ENCODE measurements around the gene ITIH3.
"Not testable (repeated sequence)": the region's sequence is repeated elsewhere in the genome, so short reads cannot be mapped to it uniquely, and the experiment has no call there.

Gene ITIH3, protein sequence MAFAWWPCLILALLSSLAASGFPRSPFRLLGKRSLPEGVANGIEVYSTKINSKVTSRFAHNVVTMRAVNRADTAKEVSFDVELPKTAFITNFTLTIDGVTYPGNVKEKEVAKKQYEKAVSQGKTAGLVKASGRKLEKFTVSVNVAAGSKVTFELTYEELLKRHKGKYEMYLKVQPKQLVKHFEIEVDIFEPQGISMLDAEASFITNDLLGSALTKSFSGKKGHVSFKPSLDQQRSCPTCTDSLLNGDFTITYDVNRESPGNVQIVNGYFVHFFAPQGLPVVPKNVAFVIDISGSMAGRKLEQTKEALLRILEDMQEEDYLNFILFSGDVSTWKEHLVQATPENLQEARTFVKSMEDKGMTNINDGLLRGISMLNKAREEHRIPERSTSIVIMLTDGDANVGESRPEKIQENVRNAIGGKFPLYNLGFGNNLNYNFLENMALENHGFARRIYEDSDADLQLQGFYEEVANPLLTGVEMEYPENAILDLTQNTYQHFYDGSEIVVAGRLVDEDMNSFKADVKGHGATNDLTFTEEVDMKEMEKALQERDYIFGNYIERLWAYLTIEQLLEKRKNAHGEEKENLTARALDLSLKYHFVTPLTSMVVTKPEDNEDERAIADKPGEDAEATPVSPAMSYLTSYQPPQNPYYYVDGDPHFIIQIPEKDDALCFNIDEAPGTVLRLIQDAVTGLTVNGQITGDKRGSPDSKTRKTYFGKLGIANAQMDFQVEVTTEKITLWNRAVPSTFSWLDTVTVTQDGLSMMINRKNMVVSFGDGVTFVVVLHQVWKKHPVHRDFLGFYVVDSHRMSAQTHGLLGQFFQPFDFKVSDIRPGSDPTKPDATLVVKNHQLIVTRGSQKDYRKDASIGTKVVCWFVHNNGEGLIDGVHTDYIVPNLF

DNA sequence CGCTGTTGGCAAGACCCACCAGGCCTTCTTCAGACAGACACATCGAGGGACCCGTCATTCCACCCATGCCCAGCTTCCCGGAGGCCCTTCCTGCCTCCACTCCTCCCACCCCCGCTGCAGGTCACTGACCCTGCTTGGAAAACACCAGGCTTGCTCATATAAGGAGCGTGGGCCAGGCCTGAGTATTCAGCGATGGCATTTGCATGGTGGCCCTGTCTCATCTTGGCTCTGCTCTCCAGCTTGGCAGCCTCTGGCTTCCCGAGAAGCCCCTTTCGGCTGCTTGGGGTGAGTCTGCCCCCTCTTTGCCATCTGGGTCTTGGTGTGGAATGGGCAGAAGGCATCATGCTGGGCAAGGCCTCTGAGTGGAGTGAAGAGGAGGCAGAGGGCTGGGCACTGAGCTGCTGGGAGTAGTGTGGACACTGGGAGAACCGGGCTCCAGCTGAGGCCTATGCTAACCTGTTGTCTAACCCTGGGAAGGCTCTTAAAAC lies at the start of gene ITIH3:
Gene ITIH3, plus strand, starts transcription at position 185 of the 488 bp plus-strand sequence. Its CDS starts 8 bp downstream, at position 193.
- DNase-seq, result no peak

DNA sequence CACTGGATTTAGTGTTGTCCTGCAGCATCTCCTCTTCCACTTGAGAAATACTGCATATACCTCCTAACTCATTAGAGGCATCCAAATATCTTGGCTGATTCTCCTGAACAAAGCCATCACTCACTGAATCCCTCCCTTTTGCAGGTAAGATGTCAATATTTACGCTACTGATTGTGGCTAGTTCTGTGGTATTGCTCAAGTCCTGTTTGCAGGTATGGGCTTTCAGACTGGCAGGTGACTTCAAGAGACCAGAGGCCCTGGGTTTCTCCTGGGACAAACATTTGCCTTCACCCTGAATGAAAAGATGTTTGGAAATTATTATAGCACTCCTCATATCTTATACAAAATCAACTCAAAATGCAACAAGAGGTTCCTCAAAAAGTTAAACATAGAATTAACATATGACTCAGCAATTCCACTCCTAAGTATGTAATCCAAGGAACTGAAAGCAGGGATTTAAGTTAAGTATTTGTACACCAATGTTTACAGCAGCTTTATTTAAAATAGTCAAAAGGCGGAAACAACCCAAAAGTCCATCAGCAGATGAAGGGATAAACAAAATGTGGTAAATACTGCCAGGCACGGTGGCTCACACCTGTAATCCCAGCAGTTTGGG lies 42.4 kb upstream of the ITIH3 start:
- no peak for DNase-seq

DNA sequence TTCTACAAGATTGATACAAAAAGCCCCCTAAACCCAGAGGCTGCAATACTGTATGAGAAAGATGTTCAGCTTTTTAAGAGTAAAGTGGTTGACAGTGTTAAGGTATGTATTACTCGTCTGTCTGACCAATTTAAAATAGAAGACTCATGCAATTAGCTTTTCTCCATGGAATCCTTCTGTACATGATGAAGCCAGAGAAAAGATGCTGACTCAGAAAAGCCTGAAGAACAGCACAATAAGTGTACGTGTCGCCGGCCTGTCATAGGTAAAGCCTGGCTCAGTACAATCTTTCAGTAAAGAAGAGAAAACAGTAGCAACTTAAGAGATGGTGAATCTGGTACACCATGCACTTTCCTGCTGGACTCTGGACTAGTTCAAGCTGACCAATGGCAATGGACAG lies 40.2 kb upstream of the ITIH3 start:
- no peak for DNase-seq

DNA sequence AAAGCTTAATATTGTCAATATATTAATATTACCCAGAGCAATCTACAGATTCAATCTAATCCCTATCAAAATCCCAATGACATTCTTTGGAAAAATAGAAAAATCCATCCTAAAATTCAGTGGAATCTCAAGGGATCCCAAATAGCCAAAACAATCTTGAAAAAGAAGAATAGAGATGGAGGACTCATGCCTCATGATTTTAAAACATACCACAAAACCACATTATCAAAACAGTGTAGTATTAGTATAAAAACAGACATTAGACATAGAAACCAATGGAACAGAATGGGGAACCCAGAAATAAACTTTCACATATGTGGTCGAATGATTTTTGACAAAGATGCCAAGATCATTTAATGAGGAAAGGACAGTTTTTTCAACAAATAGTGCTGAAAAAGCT lies 38.5 kb upstream of the ITIH3 start:
- DNase-seq, result no peak

DNA sequence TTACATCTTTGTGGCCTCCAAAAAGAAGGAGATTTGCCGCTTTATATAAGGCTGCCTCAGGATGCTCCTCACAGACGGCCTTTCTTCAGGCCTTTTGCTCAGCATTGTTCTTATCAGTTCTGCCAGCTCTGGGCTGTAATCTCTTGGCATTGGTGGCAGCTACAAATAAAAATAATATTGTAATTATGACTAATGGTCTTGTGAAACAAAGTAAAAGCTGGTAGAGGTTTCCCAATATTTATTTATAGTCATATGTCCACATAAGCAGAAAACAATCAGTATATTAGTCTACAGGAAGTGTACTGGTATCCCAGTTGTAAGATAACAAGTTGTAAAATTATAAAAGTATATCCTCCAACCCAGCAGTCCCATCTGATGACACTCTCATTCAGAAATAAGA lies 31.1 kb upstream of the ITIH3 start:
- no peak for DNase-seq

DNA sequence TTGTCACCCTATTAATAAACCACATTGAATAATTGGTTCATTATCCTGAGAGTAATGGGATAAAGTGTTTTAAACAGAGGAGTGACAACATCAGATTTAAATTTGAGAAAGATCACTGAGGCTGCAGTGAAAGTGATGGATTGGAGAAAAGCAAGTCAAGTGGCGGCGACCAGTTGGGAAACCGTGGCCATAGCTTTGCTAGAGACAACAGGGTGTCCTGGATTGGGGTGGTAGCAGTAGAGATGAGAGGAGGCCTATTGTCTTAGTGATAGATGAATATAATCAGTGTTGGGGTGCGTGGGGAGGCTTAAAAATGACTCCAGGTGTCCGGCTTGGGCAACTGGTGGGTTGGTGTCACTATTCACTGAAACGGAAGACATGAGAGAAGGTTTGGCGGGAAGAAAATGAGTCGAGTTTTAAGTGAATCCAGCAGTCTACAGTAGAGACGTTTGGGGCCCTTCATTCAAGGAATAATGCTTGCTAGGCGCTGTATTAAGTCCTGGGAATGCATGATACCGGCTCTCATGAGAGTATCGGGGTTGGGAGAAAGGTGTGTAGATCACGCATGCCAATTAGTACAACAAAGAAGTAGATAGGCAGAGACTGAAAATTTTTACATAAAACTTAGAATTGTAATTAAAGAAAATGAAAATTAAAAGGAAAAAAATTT lies 24.7 kb upstream of the ITIH3 start:
- DNase-seq, result no peak

DNA sequence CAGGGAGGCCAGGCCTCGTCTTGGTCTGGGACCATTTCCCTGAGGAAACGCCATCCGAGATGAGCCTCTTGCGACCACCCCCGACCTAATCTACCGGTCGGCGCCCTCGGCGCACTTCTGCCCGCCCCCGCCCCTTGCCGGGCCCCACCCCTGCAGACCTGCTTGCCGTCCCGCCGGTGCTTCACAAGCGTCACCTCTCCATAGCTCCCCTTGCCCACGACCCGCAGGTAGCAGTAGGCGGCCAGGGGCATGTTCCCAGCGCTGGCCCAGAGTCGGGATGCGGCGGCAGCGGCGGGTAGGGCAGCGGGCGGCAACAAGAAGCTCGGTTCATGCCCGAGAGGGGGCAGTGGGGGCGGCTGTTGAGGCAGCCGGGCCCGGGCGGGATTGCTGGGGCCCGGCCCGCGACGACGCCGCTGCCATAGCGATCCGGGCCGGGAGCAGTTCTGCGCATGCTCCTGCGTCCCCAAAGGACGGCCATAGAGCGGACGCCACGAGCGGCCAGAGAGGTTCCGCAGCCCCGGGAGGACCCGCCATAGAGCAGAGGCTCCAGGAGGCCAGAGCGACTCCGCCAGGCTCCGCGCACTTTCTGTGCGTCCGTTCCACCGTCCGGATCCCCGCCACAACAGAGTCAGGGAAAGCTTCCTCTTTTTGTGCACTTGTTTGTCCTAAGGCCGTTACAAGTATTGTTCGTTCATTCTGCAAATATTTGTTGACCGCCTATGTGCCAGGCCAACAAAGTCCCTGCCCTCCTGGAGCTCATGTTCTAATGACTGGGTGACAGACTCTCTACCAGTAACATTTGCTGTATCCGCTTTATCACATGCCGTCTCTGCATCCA lies 23.9 kb upstream of the ITIH3 start, which contains the start of gene NEK4:
Gene NEK4, minus strand, starts transcription at position 445 of the 838 bp plus-strand sequence. Its CDS starts 194 bp downstream, at position 251.
- DNase-seq, result peak; percentile 87 to 92

DNA sequence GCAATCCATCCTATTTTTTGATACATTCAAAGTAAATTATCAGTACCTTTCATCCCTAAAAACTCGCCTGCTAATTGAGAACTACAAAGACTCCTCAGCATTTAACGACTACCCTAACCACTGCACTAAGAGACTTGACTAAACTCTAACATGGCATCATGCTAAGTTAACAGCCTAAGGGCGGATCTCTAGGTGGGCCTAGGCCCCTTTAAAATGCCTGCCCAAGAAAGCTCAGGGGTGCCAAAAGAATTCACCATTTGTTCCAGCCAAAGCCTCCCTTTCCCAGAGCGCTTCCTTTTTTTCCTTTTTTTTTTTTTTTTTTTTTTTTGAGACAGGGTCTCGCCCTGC lies 23.3 kb upstream of the ITIH3 start:
- DNase-seq, result no peak

DNA sequence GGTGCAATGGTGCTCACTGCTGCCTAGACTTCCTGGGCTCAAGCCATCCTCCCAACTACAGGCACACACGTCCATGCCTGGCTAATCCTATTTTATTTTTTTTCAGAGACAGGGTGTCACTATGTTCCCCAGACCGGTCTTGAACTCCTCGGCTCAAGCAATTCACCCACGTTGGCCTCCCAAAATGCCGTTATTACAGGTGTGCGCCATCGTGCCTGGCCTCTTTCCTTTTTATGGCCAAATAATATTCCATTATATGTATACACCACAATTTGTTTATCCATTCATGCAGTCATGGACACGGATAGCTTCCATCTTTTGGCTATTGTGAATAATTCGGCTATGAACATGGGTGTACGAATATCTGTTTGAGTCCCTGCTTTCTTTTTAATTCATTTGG lies 22.9 kb upstream of the ITIH3 start:
- DNase-seq, result no peak

DNA sequence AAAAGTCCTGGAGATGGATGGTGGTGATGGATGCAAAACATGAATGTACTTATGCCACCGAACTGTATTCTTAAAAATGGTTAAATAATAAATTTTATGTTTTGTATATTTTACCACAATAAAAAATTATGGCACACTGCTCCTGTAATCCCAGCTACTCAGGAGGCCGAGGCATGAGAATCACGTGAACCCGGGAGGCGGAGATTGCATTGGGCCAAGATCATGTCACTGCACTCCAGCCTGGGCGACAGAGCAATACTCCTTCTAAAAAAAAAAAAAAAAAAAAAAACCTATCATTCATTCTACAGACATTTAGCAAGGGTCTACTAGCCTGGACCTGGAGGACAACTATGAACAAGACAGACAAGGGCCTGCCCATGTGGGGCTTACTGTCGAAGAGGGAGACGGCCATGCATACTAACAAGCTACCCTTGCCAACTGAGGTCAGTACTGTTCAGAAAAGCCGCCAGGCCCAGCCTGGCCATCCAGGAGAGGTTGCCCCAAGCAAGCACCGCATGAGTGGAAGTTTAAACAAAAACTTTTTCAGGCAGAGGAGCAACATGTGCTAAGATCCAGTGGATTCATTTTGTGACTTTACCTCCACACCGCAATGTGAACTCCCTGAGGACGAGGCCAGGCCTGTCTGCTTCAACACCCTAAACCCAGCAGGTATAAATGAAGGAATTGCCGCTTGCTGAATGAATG lies 21.1 kb upstream of the ITIH3 start:
- DNase-seq, result no peak

DNA sequence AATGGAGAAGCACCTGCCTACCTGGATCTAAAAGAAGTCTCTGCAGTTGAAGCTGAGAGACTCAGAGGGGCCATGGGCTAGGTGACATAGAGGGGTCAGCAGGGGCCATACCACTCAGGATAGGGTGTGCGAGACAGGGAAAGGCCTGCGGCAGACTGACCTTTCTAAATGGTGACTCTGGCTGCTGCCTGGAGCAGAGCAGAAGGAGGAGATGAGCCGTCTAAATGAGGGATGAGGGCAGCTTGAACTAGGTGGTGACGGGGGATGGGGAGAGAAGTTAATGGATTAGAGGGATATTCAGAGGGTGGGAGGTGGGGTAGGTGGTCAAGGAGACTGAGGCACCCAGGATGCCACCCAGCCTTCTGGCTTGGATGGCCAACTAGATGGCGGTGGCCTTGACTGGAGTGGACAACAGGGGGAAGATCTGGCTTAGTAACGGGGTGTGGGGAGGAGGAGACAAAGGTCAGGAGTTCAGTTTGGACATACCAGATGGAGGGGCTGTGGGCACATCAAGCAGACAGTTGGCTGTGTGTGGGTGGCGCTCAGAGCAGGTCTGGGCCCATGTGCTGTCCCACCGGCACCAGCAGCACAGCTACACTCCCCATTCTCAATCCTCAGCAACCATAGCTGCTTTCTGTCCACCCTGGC lies 20.4 kb upstream of the ITIH3 start:
- DNase-seq, result no peak

DNA sequence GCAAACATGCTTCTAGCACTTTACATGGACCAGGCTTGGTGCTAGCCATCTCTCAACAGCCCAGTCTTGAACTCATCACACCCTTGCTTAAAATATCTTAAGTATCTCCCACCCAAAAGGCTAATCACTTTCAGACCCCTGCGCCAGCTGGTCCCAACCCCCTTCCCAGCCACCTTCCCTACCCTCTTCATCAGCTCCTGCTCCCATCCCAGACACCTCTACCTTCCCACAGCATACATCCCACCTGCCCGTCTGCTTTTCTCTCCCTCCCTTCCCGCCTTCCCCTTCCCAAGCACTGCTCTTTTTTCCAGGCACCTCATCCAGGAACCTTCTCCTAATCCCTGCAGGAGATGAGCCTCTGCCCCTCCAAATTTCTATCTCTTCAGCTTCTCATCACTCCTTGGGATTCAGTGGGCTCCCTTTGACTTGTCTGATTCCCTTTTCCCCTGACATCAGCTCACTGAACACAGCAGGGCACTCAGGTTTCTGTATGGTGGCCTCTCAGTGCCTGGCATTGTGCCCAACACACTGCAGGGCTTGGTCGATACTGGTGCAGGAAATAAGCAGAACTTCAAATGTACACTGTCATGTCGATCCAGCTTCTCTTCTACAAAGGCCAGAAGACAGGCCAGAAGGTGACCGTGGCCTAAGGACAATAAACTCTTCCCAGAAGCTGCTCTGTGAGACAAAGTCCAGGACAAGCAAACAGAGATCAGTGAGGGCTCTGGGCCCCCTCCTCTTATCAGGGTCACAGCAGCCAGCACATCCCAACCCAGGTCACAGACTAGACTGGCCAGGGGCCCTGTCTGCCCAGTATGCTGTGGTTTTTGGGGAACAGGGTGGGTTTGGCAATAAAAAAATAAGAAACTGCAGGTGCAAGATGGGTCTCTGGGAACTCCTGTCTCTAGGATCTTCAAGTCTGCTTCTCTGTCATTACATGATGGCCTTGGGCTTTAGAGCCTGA lies 19.4 kb upstream of the ITIH3 start:
- DNase-seq, result peak in 1 of 2 donors; percentile 11

DNA sequence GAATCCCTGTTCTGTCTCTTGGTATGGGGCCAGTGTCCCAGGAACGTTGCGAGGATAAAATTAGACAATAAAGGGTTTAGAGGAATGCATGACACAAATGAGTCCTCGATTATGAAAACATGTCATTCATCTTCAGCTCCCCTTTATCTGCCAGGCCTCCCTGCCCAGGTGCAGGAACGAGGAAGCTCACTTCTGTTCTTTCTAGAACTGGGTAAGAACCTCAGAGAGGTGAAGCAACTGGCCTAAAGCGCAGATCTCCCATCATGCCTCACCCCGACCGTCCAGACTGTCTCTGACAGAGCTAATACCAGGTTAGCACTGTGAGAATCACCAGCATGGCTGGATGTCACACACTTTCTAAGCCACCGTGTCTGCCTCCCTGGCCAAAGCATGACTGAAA lies 18.7 kb upstream of the ITIH3 start:
- peak in 1 of 2 donors; percentile 1 for DNase-seq

DNA sequence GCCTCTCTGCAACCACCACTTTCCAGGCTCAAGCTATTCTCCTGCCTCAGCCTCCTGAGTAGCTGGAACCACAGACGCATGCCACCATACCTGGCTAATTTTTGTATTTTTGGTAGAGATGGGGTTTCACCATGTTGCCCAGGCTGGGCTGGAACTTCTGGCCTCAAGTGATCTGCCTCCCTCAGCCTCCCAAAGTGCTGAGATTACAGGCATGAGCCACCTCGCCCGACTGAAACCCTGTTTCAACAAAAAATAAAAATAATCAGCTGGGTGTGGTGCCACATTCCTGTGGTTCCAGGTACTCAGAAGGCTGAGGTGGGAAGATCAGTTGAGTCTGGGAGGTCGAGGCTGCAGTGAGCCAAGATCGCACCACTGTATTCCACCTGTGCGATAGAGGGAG lies 18.1 kb upstream of the ITIH3 start:
- not testable (repeated sequence) for DNase-seq

DNA sequence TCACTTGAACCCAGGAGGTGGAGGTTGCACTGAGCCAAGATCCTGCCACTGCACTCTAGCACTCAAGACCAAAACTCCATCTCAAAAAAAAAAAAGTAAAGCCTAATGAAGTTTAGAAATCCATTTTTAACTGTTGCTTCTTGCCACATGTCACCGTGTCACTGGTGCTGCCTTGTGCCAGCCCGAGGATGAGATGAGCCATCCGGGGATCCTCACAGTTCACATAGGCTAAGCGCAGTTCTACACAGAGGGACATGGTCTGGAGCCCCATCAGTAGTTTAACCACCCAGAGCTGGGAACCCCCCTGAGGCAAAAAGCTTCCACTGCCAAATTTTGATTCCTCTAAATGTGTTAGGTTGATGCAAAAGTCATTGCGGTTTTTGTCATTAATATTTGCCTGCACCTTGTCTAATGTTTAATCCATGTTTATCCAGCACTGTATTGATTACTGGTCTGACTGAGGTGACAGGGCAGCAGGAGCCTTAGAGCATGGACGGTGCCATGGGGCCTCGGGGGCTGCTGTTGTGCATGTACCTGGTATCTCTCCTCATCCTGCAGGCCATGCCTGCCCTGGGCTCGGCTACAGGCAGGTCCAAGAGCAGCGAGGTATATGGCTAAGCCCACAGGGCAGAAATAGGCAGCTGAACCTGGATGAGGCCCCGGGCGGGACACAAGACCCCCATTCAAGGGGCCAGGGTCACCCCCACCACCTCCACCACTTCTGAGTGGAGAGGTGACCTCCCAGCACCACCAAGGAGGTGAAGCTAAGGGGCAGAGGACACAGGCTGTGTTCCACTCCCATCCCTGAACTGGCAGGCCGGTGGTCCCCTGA lies 17.3 kb upstream of the ITIH3 start, which contains the start of gene ITIH1:
Gene ITIH1, plus strand, starts transcription at position 473 of the 832 bp plus-strand sequence. Its CDS starts 17 bp downstream, at position 490.
- DNase-seq, result peak in 1 of 2 donors; percentile 7

DNA sequence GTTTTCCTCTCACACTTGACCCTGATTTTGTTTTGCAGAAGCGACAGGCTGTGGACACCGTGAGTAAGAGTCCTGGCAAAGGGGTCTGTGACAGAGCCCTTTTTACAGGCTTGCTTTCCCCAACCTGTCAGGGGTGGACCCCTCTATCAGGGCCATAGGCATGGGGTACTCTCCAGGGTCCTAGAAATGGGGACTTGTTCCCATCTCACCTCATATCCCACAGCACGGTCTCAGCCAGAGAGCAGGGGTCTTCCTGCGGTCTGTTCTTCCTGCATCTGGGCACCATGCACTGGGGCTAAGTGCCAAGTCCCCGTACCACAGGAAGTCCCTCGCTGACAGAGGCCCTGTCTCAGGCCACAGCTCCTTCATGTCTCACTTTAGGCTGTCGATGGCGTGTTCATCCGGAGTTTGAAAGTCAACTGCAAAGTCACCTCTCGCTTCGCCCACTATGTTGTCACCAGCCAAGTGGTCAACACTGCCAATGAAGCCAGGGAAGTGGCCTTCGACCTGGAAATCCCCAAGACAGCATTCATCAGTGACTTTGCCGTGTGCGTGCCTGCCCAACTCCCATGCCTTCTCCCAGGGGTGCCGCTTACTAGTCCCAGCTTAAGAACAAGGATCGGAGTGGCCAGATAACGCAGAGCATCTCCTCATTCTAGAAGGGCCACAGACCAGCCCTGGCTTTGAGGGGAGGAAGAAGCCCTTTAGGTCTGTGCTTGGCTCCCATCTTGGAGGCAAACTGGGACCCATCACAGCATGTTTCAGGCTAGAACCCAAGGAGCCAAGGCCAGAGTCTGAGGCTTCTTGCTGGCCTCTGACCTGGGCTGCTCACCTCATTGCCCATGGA lies 16.4 kb upstream of the ITIH3 start:
- DNase-seq, result peak in 1 of 2 donors; percentile 15
